ENCODE data around the gene PEMT.

GRCh38 chr17:17579691-17580090 is 11.8 kb downstream of the PEMT start:
- TF ChIP-seq EZH2 (IDR thresholded peaks at IDR 0.05) (no peak), POLR2AphosphoS5 (IDR thresholded peaks at IDR 0.05; ENCODE audit: borderline replicate concordance, low read depth, low read length) (no peak), FOXP2 (optimal IDR thresholded peaks at IDR 0.05; ENCODE audit: control extremely low read depth, extremely low read length, insufficient read depth) (no peak)

Data from SK-N-MC (cell line).